B cell (primary cell): ENCODE results near the gene NCOA7. TPM values are rescaled to one million over a fixed set of nuclear protein-coding genes. Genes with fewer than 3 reads are reported as not detected.

Source experiments
- ATAC-seq: fragments of 200-7000 bp; cut with Tn5 transposase; one replicate; pipeline ENCODE4 v1.10.0; 2021; ENCODE audit warnings: low read depth, mild to moderate bottlenecking, moderate number of reproducible peaks, moderate library complexity
- CTCF ChIA-PET: fragments of 350-600 bp; sonication (Branson Sonifier 250); formaldehyde crosslinking; loops from one replicate; lab custom pipeline; 2021; ENCODE audit warnings: antibody characterized with exemption, inconsistent platforms; lab: Charles Lee
- POLR2A ChIA-PET: fragments of 350-600 bp; sonication (Branson Sonifier 250); formaldehyde crosslinking; loops from one replicate; lab custom pipeline; 2021; ENCODE audit warnings: antibody characterized with exemption; lab: Charles Lee
- DNase-seq: peaks from one replicate; pipeline ENCODE4 v3.0.0; 2013
- H2AFZ ChIP-seq: 2 replicates; pipeline ENCODE4 v1.6.1; 2012; ENCODE audit warnings: mild to moderate bottlenecking, low read depth, low read length; ENCODE audit not compliant: insufficient read depth, poor library complexity, severe bottlenecking
- H3K27ac ChIP-seq, 2 donors: 1 replicate in 1 of 2; 2 replicates in 1 of 2; pipeline ENCODE4 v1.5.1; 2012 to 2013; ENCODE audit warnings: low read length in 2 of 2, mild to moderate bottlenecking in 2 of 2, moderate library complexity in 1 of 2
- H3K27me3 ChIP-seq, 4 experiments: fragments of 200-600 bp in 1 of 4; sonication (generic) in 1 of 4; replicated peaks in 1 of 4; 1 replicate in 2 of 4; 2 replicates in 2 of 4; pipeline versions ENCODE4 v1.6.1 to v1.7.0; 2013 to 2016; ENCODE audit warnings: low read length in 3 of 4, mild to moderate bottlenecking in 2 of 4, mixed read lengths in 1 of 4, moderate library complexity in 1 of 4; ENCODE audit not compliant: insufficient read depth in 4 of 4, control insufficient read depth in 3 of 4; ENCODE audit errors: control extremely low read depth in 1 of 4
- H3K36me3 ChIP-seq, 2 experiments: replicated peaks in 1 of 2; 1 replicate in 1 of 2; 2 replicates in 1 of 2; pipeline versions ENCODE4 v1.6.1 to v1.7.1; 2013; ENCODE audit warnings: low read length in 1 of 2; ENCODE audit not compliant: insufficient read depth in 2 of 2, control insufficient read depth in 1 of 2; ENCODE audit errors: control extremely low read depth in 1 of 2, extremely low read depth in 1 of 2
- H3K4me1 ChIP-seq, 2 donors: fragments of 200-600 bp in 1 of 2; sonication (generic) in 1 of 2; 1 replicate in 1 of 2; 2 replicates in 1 of 2; pipeline versions ENCODE4 v1.5.1 to v1.6.1; 2013 to 2017; ENCODE audit warnings: low read length in 2 of 2; ENCODE audit not compliant: control insufficient read depth in 2 of 2, insufficient read depth in 2 of 2
- H3K4me2 ChIP-seq: replicated peaks from 2 replicates; pipeline ENCODE3; 2012; ENCODE audit warnings: mild to moderate bottlenecking, low read depth, low read length; ENCODE audit not compliant: poor library complexity, severe bottlenecking
- H3K4me3 ChIP-seq, 5 experiments: fragments of 200-600 bp in 1 of 5; sonication (generic) in 1 of 5; 1 replicate in 3 of 5; 2 replicates in 2 of 5; pipeline versions ENCODE4 v1.5.1 to v1.7.0; 2011 to 2016; ENCODE audit warnings: low read length in 4 of 5, mild to moderate bottlenecking in 4 of 5, low read depth in 2 of 5, control low read depth in 1 of 5, moderate library complexity in 1 of 5; ENCODE audit not compliant: insufficient read depth in 1 of 5; ENCODE audit errors: control extremely low read depth in 1 of 5, extremely low read depth in 1 of 5
- H3K79me2 ChIP-seq: fragments of 200-600 bp; sonication (generic); one replicate; pipeline ENCODE4 v1.6.0; 2016; ENCODE audit warnings: low read length; ENCODE audit not compliant: control insufficient read depth, insufficient read depth
- H3K9ac ChIP-seq: fragments of 200-600 bp; sonication (generic); 2 replicates; pipeline ENCODE4 v1.6.1; 2017; ENCODE audit warnings: mild to moderate bottlenecking, low read length, moderate library complexity
- H3K9me3 ChIP-seq, 3 donors: one replicate each; pipeline versions ENCODE4 v1.6.1 to v1.7.1; 2013; ENCODE audit warnings: low read length in 2 of 3; ENCODE audit not compliant: control insufficient read depth in 2 of 3, insufficient read depth in 1 of 3; ENCODE audit errors: control extremely low read depth in 1 of 3
- H4K20me1 ChIP-seq: 2 replicates; pipeline ENCODE4 v1.6.0; 2012; ENCODE audit warnings: mild to moderate bottlenecking, low read length; ENCODE audit not compliant: insufficient read depth, control insufficient read depth, poor library complexity, severe bottlenecking
- H3K27ac Mint-ChIP-seq: one replicate; pipeline ENCODE4 v1.8.0; 2021; ENCODE audit warnings: mixed read lengths
- H3K27me3 Mint-ChIP-seq: one replicate; pipeline ENCODE4 v1.8.0; 2021; ENCODE audit warnings: mixed read lengths
- H3K4me1 Mint-ChIP-seq: one replicate; pipeline ENCODE4 v1.8.0; 2021; ENCODE audit warnings: mixed read lengths
- H3K4me3 Mint-ChIP-seq: one replicate; pipeline ENCODE4 v1.8.0; 2021; ENCODE audit warnings: mixed read lengths
- H3K9me3 Mint-ChIP-seq: one replicate; pipeline ENCODE4 v1.8.0; 2022; ENCODE audit warnings: mixed read lengths; ENCODE audit not compliant: insufficient read depth
- EZH2 ChIP-seq: IDR thresholded peaks from 2 replicates; pipeline ENCODE4 v1.6.1; 2012; ENCODE audit warnings: borderline replicate concordance, low read depth, mild to moderate bottlenecking, moderate library complexity, low read length; ENCODE audit not compliant: insufficient read depth, poor library complexity, severe bottlenecking
- WGBS: methylation state at CpG from one replicate; pipeline ENCODE4 v1.1.5; 2013; ENCODE audit warnings: missing lambda C conversion rate; ENCODE audit not compliant: insufficient coverage; 5-methylcytosine and 5-hydroxymethylcytosine counted together
- intact Hi-C: fragments of 100-400 bp; cut with micrococcal nuclease; formaldehyde crosslinking; loops from one replicate; pipeline ENCODE4 v1.10.0; 2022
- polyA plus RNA-seq: library from polyadenylated mRNA; depleted of rRNA; stranded (reverse); fragments of >200 nt; gene quantifications from 2 replicates; pipeline ENCODE4 v1.2.3, GENCODE V29; 2012
- total RNA-seq, 2 donors: library from RNA; stranded (reverse); fragments of 120-200 nt in 1 of 2; gene quantifications; 1 replicate in 1 of 2; 2 replicates in 1 of 2; pipeline versions ENCODE4 v1.2.3 to v1.2.4, GENCODE V29; 2013 to 2022
- TF ChIP-seq, protein P1 (sequence below): fragments of 200-600 bp; IDR thresholded peaks from one replicate; pipeline ENCODE4 v1.8.0; 2022; ENCODE audit warnings: antibody characterized with exemption, mild to moderate bottlenecking

The NCOA7 gene
- total and polyA plus RNA-seq, 2 donors (not counting 1 experiment from before 2014, with no cell fraction given) = 10.9 to 27.4 TPM

DNA sequence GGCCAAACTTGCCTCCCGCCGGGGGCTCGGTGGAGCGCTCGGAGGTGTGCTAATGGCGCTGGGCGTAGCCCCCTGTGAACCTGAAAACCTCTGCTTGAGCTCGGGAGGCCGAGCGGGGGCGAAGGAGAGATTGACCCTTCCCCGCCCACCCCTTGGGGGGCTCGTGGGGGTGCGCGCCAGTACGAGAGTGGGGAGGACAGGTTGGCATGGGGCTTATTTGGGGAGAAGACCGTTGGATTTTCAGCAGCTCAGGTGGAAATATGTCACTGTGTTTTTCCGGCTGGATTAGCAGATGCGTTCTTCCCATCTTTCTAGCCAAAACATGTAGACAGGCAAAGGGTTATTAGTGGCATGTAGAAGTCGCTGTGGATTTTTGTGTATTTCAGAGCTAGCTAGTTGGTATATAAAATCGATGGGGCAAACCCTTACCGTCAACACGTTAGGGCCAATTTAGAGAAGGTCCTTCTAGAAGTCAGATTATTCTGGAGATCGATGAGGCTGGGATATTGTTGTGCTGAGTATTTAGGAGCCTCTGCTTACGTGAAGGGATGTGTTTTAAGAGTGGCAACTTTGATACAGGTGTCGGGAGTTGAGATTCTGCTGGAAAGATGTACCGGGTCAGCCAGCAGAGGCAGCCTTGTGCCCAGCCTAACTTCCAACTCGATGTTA is 525 bp downstream of the NCOA7 start:
- Mint-ChIP-seq H3K27me3 (peaks cover 3% of the 10 kb centered on the region), H3K4me1 (peaks cover 52% of the 10 kb centered on the region), H3K9me3 (no peaks in the 10 kb centered on the region), H3K27ac (peak overlapping the region; percentile 94), H3K4me3 (peak overlapping the region; percentile 91)
- TF ChIP-seq EZH2 = no peak
- TF ChIP-seq, protein P1, sequence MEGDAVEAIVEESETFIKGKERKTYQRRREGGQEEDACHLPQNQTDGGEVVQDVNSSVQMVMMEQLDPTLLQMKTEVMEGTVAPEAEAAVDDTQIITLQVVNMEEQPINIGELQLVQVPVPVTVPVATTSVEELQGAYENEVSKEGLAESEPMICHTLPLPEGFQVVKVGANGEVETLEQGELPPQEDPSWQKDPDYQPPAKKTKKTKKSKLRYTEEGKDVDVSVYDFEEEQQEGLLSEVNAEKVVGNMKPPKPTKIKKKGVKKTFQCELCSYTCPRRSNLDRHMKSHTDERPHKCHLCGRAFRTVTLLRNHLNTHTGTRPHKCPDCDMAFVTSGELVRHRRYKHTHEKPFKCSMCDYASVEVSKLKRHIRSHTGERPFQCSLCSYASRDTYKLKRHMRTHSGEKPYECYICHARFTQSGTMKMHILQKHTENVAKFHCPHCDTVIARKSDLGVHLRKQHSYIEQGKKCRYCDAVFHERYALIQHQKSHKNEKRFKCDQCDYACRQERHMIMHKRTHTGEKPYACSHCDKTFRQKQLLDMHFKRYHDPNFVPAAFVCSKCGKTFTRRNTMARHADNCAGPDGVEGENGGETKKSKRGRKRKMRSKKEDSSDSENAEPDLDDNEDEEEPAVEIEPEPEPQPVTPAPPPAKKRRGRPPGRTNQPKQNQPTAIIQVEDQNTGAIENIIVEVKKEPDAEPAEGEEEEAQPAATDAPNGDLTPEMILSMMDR = peak; percentile 76
- Histone ChIP-seq H3K4me2 (peak overlapping the region; percentile 95), H3K9ac (peak overlapping the region; percentile 89), H3K27me3 (no peaks in the 10 kb centered on the region), H3K27ac (peak overlapping the region; percentile 11 to 85), H3K4me3 (peak overlapping the region; percentile 47 to 88 (median 78)), H3K79me2 (peaks cover 38% of the 10 kb centered on the region), H2AFZ (peak overlapping the region; percentile 90), H3K36me3 (no peaks in the 10 kb centered on the region), H3K9me3 (no peaks in the 10 kb centered on the region), H4K20me1 (peaks cover 6% of the 10 kb centered on the region), H3K4me1 (peaks cover 20 to 30% of the 10 kb centered on the region in 2 donors)
- peak; percentile 71 for DNase-seq
- under 1% methylated on average over 24 of the region's 28 CpGs for WGBS
- POLR2A ChIA-PET = interaction anchor here (0.6 to 3.5 kb wide), 6 partner anchors 8 to 1476 kb away, joined by 4 to 59 read pairs (median 8); partner anchors contain the start of gene HINT3
- intact Hi-C loops = loop anchor here (1.0 to 10.0 kb wide), 5 partner anchors 11 to 1554 kb away; partner anchors contain the start of genes ECHDC1 and HEY2
- ATAC-seq = peak; percentile 24
- CTCF ChIA-PET = interaction anchor here (0.6 to 10.4 kb wide), 36 partner anchors 8 to 1475 kb away, joined by 3 to 130 read pairs (median 4); partner anchors contain the start of genes HDDC2, HINT3, RNF146 and TRMT11

DNA sequence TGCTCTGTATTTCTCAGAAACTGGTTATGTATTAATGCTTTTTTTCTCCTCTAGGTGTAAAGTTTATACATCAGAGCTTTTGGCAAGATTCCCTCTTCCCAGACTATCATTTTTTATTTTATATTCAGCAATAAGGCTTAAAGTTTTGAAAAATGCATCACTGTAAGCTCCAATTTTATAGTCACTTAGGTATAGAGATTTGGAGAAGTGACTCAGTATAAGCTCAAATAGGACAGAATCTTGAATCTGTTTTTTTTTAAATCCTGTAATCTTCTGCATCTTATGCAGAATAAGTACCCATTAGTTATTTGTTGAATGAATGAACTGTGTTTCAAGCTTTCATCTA is 1.0 kb downstream of the NCOA7 start:
- H3K27ac ChIP-seq = no peak overlapping the region
- peak overlapping the region in 4 of 5 experiments; percentile 77 to 88 (median 81) for H3K4me3 ChIP-seq

More for the DNA sequence above, 1.0 kb downstream of the NCOA7 start:
- ChIA-PET CTCF (interaction anchor here (0.7 to 10.4 kb wide), 19 partner anchors 9 to 490 kb away, joined by 3 to 130 read pairs (median 5); partner anchors contain the start of genes HDDC2 and HINT3), POLR2A (interaction anchor here (3.1 to 3.5 kb wide), 2 partner anchors 11 to 166 kb away, joined by 22 to 59 read pairs; partner anchors contain the start of gene HINT3)
- TF ChIP-seq EZH2 = no peak
- TF ChIP-seq, protein P1 = peak; percentile 44
- Mint-ChIP-seq H3K4me1 (peaks cover 52% of the 10 kb centered on the region), H3K27me3 (peaks cover 3% of the 10 kb centered on the region), H3K27ac (peak overlapping the region; percentile 94), H3K9me3 (no peaks in the 10 kb centered on the region), H3K4me3 (peak overlapping the region; percentile 91)
- ATAC-seq = no peak
- Histone ChIP-seq H2AFZ (peak overlapping the region; percentile 90), H4K20me1 (peaks cover 6% of the 10 kb centered on the region), H3K27me3 (no peaks in the 10 kb centered on the region), H3K9ac (peak overlapping the region; percentile 89), H3K9me3 (no peaks in the 10 kb centered on the region), H3K36me3 (no peaks in the 10 kb centered on the region), H3K79me2 (peaks cover 43% of the 10 kb centered on the region), H3K4me2 (peak overlapping the region; percentile 95), H3K4me1 (peaks cover 20 to 31% of the 10 kb centered on the region in 2 donors)
- intact Hi-C loops = loop anchor here (1.0 to 10.0 kb wide), 5 partner anchors 11 to 1553 kb away; partner anchors contain the start of genes ECHDC1 and HEY2
- no peak for DNase-seq
